Right lobe of liver (tissue), 6 donors: ENCODE data around the gene PRM1. TPM values are rescaled to one million over a fixed set of nuclear protein-coding genes. Genes with fewer than 3 reads are reported as not detected.
A peak's percentile ranks its signal among the peaks of the same experiment; 100 is the strongest.

ENCODE experiments used
- ATAC-seq, 4 donors: fragments of 200-7000 bp; cut with Tn5 transposase; one replicate each; pipeline ENCODE4 v1.9.1; 2020; ENCODE audit warnings: mild to moderate bottlenecking in 4 of 4, moderate library complexity in 4 of 4
- DNase-seq, 3 donors: peaks; one replicate each; pipeline ENCODE4 v3.0.0-alpha.2; 2020
- H3K27ac ChIP-seq, 3 donors: fragments of 200-600 bp; one replicate each; pipeline ENCODE4 v1.8.0; 2022
- H3K27me3 ChIP-seq, 2 donors: fragments of 200-600 bp; one replicate each; pipeline ENCODE4 v1.8.0; 2022
- H3K36me3 ChIP-seq, 4 donors: fragments of 200-600 bp; sonication (generic) in 1 of 4; one replicate each; pipeline versions ENCODE4 v1.5.1 to v1.8.0; 2017 to 2022; ENCODE audit warnings: control low read depth in 1 of 4
- H3K4me1 ChIP-seq, 4 donors: fragments of 200-600 bp; sonication (generic) in 1 of 4; one replicate each; pipeline versions ENCODE4 v1.5.1 to v1.8.0; 2017 to 2022; ENCODE audit warnings: control low read depth in 1 of 4
- H3K4me3 ChIP-seq, 3 donors: fragments of 200-600 bp; one replicate each; pipeline ENCODE4 v1.8.0; 2022
- H3K9me3 ChIP-seq, 4 donors: fragments of 200-600 bp; sonication (generic) in 1 of 4; one replicate each; pipeline versions ENCODE4 v1.5.1 to v1.8.0; 2017 to 2022; ENCODE audit warnings: control low read depth in 1 of 4
- POLR2A ChIP-seq: fragments of 450-650 bp; IDR thresholded peaks from one replicate; pipeline ENCODE4 v1.6.1; 2017; ENCODE audit warnings: antibody characterized with exemption, mild to moderate bottlenecking
- WGBS: methylation state at CpG from one replicate; pipeline ENCODE4 v1.1.6; 2018; ENCODE audit warnings: low coverage, low lambda C conversion rate; ENCODE audit not compliant: insufficient coverage; ENCODE audit errors: missing lambda C conversion rate; 5-methylcytosine and 5-hydroxymethylcytosine counted together
- intact Hi-C, 2 donors: fragments of 100-400 bp; cut with DNase I; formaldehyde crosslinking; loops; one replicate each; pipeline versions ENCODE4 v1.11.2 to v1.14.1; 2022
- total RNA-seq, 6 experiments: library from RNA; depleted of rRNA in 2 of 6; stranded (reverse); fragments of >200 nt in 2 of 6; fragmentation: NEBNext Ultra II Directional in 3 of 6; extraction: Animal tissue kit (Norgen Biotek cat#: 25700) in 3 of 6; gene quantifications; one replicate each; pipeline versions ENCODE4 v1.1.0 to v1.2.4, GENCODE V29; 2016 to 2023
- TF ChIP-seq, protein P1 (sequence below), 4 donors: fragments of 200-600 bp in 3 of 4; fragments of 450-650 bp in 1 of 4; IDR thresholded peaks; one replicate each; pipeline versions ENCODE4 v1.5.1 to v1.8.0; 2016 to 2022; ENCODE audit warnings: antibody characterized with exemption in 4 of 4, mild to moderate bottlenecking in 2 of 4
- donor health status: DM: no; HTN: yes; CAD: no.
- donor health status: DM: no; HTN: no; CAD: no.
- donor health status: DM: no; HTN: no; CAD: no.
- donor health status: DM: no; HTN: yes; CAD: no.
- donor health status: DM: no; HTN: yes; CAD: no.

The PRM1 gene
- total RNA-seq, 6 experiments from 2014 or later, result not detected

DNA sequence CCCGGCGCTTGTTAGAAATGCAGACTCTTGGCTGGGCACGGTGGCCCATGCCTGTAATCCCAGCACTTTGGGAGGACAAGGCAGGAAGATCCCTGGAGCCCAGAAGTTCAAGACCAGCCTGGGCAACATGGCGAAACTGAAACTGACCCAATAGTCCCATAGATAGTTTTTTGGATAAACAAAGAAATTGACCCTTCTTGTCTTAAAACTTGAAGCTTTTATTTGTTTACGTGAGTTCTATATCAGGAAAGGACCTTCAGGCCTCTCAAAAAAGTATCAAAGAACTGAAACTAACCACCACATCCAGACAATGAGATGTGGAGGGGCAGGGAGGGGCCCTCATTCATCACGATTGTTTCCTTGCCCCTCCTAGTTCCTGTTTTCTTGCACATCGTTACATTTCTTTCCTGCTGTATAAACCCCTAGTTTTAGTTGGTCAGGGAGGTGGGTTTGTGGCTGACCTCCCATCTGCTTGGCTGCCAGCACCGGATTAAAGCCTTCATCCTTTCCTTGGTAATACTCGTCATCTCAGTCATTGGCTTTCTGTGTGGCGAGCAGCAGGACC, 29.9 kb upstream of the PRM1 start:
- Histone ChIP-seq H3K36me3 (no peaks in the 10 kb centered on the region), H3K27ac (no peak overlapping the region), H3K4me3 (no peak overlapping the region), H3K9me3 (no peaks in the 10 kb centered on the region), H3K4me1 (peaks cover 0 to 15% (median 0%) of the 10 kb centered on the region in 4 donors), H3K27me3 (no peaks in the 10 kb centered on the region)
- intact Hi-C loops, result no loop called here
- DNase-seq (no peak), ATAC-seq (no peak)
- 58% methylated on average over 9 of the region's 10 CpGs for WGBS
- TF ChIP-seq, protein P1, sequence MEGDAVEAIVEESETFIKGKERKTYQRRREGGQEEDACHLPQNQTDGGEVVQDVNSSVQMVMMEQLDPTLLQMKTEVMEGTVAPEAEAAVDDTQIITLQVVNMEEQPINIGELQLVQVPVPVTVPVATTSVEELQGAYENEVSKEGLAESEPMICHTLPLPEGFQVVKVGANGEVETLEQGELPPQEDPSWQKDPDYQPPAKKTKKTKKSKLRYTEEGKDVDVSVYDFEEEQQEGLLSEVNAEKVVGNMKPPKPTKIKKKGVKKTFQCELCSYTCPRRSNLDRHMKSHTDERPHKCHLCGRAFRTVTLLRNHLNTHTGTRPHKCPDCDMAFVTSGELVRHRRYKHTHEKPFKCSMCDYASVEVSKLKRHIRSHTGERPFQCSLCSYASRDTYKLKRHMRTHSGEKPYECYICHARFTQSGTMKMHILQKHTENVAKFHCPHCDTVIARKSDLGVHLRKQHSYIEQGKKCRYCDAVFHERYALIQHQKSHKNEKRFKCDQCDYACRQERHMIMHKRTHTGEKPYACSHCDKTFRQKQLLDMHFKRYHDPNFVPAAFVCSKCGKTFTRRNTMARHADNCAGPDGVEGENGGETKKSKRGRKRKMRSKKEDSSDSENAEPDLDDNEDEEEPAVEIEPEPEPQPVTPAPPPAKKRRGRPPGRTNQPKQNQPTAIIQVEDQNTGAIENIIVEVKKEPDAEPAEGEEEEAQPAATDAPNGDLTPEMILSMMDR (IDR thresholded peaks at IDR 0.05), result no peak
- TF ChIP-seq POLR2A, result no peak

DNA sequence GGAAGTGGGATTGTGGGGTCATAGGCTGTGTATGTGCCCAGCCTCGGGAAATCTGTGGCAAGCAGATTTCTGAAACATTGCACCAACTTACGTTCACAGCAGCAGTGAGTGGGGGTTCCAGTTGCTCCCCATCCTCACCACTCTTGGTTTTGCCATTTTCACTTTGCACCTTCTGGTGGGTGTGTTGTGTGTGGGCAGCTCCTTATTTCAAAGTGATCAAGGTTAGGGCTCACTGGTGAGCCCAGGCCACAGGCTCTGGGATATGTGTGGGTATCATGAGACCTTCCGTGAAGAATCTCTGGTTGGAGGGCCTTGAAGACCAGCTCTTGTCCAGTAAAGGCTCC, 29.5 kb upstream of the PRM1 start:
- no peak overlapping the region for H3K27ac ChIP-seq
- H3K4me1 ChIP-seq, result peaks cover 0 to 15% (median 0%) of the 10 kb centered on the region in 4 donors
- WGBS, result 75% methylated on average over 2 of the region's 3 CpGs
- TF ChIP-seq POLR2A, result no peak
- TF ChIP-seq, protein P1 (IDR thresholded peaks at IDR 0.05), result no peak
- H3K36me3 ChIP-seq, result no peaks in the 10 kb centered on the region
- H3K9me3 ChIP-seq, result no peaks in the 10 kb centered on the region
- H3K27me3 ChIP-seq, result no peaks in the 10 kb centered on the region
- intact Hi-C loops, result no loop called here
- H3K4me3 ChIP-seq, result no peak overlapping the region
- no peak for DNase-seq
- ATAC-seq, result no peak

- intact Hi-C loops, result no loop called here
- no peak for TF ChIP-seq POLR2A
- TF ChIP-seq, protein P1 (IDR thresholded peaks at IDR 0.05), result no peak
- Histone ChIP-seq H3K36me3 (no peaks in the 10 kb centered on the region), H3K4me3 (no peak overlapping the region), H3K27me3 (no peaks in the 10 kb centered on the region), H3K9me3 (no peaks in the 10 kb centered on the region), H3K4me1 (peaks cover 0 to 15% (median 0%) of the 10 kb centered on the region in 4 donors), H3K27ac (no peak overlapping the region)
- WGBS, result 54% methylated on average over 8 of the region's 9 CpGs
- ATAC-seq (peak; percentile 11 to 37 (median 23)), DNase-seq (no peak)
Observed at GRCh38 chr16:11309895-11310633, 28.9 kb upstream of the PRM1 start.

GRCh38 chr16:11308493-11309283, 27.6 kb upstream of the PRM1 start:
- H3K4me3 ChIP-seq, result no peak overlapping the region

More at GRCh38 chr16:11308493-11309283, 27.6 kb upstream of the PRM1 start:
- Histone ChIP-seq H3K9me3 (no peaks in the 10 kb centered on the region), H3K27ac (no peak overlapping the region), H3K36me3 (no peaks in the 10 kb centered on the region), H3K4me1 (peaks cover 0 to 15% (median 0%) of the 10 kb centered on the region in 4 donors), H3K27me3 (no peaks in the 10 kb centered on the region)
- WGBS, result no CpG with 5 or more reads among the region's 15 CpGs
- ATAC-seq (no peak), DNase-seq (no peak)
- intact Hi-C loops, result no loop called here
- TF ChIP-seq, protein P1 (IDR thresholded peaks at IDR 0.05), result no peak
- TF ChIP-seq POLR2A, result no peak
